ENCODE measurements around the gene UPB1. TPM values are rescaled to one million over a fixed set of nuclear protein-coding genes. Genes with fewer than 3 reads are reported as not detected.
A peak's percentile ranks its signal among the peaks of the same experiment; 100 is the strongest.
"Not testable (repeated sequence)": the region's sequence is repeated elsewhere in the genome, so short reads cannot be mapped to it uniquely, and the experiment has no call there.

Gene UPB1
- total RNA-seq, 1 donor from 2014 or later: 0.21 TPM

GRCh38 chr22:24550902-24551435 lies 55.8 kb downstream of the UPB1 start:
- intact Hi-C loops (cut with micrococcal nuclease): loop anchor here (10.0 kb wide), 1 partner anchor 204 kb away; no protein-coding TSS in a partner anchor
- no peak overlapping the region for H3K4me3 Mint-ChIP-seq
- peaks cover 32% of the 10 kb centered on the region for H3K36me3 Mint-ChIP-seq (ENCODE audit: low read depth)
- no peaks in the 10 kb centered on the region for H3K9me3 Mint-ChIP-seq
- H3K27ac Mint-ChIP-seq: peak overlapping the region; percentile 22
- H3K4me1 Mint-ChIP-seq (ENCODE audit: low read depth): peaks cover 29% of the 10 kb centered on the region
- no peak for DNase-seq (ENCODE audit: low spot score)
- no peaks in the 10 kb centered on the region for H3K27me3 Mint-ChIP-seq (ENCODE audit: insufficient read depth)

- H3K27me3 Mint-ChIP-seq (ENCODE audit: insufficient read depth); DNase-seq (ENCODE audit: low spot score); H3K9me3 Mint-ChIP-seq: not testable (repeated sequence)
- peaks cover 28% of the 10 kb centered on the region for H3K36me3 Mint-ChIP-seq (ENCODE audit: low read depth)
- peak overlapping the region; percentile 98 for H3K4me3 Mint-ChIP-seq
- H3K27ac Mint-ChIP-seq: peak overlapping the region; percentile 12
- intact Hi-C loops (cut with micrococcal nuclease): loop anchor here (10.0 kb wide), 1 partner anchor 202 kb away; no protein-coding TSS in a partner anchor
- peaks cover 42% of the 10 kb centered on the region for H3K4me1 Mint-ChIP-seq (ENCODE audit: low read depth)
Measured at GRCh38 chr22:24552503-24553286, 57.6 kb downstream of the UPB1 start.

GRCh38 chr22:24553597-24554312 lies 58.6 kb downstream of the UPB1 start:
- intact Hi-C loops (cut with micrococcal nuclease): loop anchor here (2.0 to 10.0 kb wide), 5 partner anchors 53 to 837 kb away; partner anchors contain the start of gene MIF
- H3K27me3 Mint-ChIP-seq (ENCODE audit: insufficient read depth): no peaks in the 10 kb centered on the region
- peak overlapping the region; percentile 93 for H3K27ac Mint-ChIP-seq
- peak overlapping the region; percentile 98 for H3K4me3 Mint-ChIP-seq
- H3K36me3 Mint-ChIP-seq (ENCODE audit: low read depth): peaks cover 39% of the 10 kb centered on the region
- peaks cover 53% of the 10 kb centered on the region for H3K4me1 Mint-ChIP-seq (ENCODE audit: low read depth)
- DNase-seq (ENCODE audit: low spot score): no peak
- no peaks in the 10 kb centered on the region for H3K9me3 Mint-ChIP-seq

- peaks cover 60% of the 10 kb centered on the region for H3K4me1 Mint-ChIP-seq (ENCODE audit: low read depth)
- no peaks in the 10 kb centered on the region for H3K27me3 Mint-ChIP-seq (ENCODE audit: insufficient read depth)
- peak within 1 kb of the TSS; percentile 98 for H3K4me3 Mint-ChIP-seq
- intact Hi-C loops (cut with micrococcal nuclease): loop anchor here (1.0 to 10.0 kb wide), 10 partner anchors 29 to 838 kb away; partner anchors contain the start of genes DERL3 and MIF
- no peaks in the 10 kb centered on the region for H3K9me3 Mint-ChIP-seq
- peaks cover 38% of the 10 kb centered on the region for H3K36me3 Mint-ChIP-seq (ENCODE audit: low read depth)
- DNase-seq (ENCODE audit: low spot score): peak; percentile 25
- H3K27ac Mint-ChIP-seq: peak within 1 kb of the TSS; percentile 97
Measured at GRCh38 chr22:24554313-24555164, 59.4 kb downstream of the UPB1 start, which contains the start of gene GUCD1. Gene GUCD1, minus strand, starts transcription at chr22:24555138. Its CDS starts 147 bp downstream, at chr22:24554991.

GRCh38 chr22:24555165-24556039 lies 60.3 kb downstream of the UPB1 start, which contains the start of gene SNRPD3:
Gene SNRPD3, plus strand, starts transcription at chr22:24555999. Its CDS starts 1,676 bp downstream, at chr22:24557675.
- Mint-ChIP-seq H3K9me3 (no peaks in the 10 kb centered on the region), H3K36me3 (ENCODE audit: low read depth) (peaks cover 38% of the 10 kb centered on the region), H3K4me1 (ENCODE audit: low read depth) (peaks cover 64% of the 10 kb centered on the region), H3K4me3 (peak within 1 kb of the TSS; percentile 98), H3K27ac (peak within 1 kb of the TSS; percentile 97), H3K27me3 (ENCODE audit: insufficient read depth) (no peaks in the 10 kb centered on the region)
- DNase-seq (ENCODE audit: low spot score): peak; percentile 97
- intact Hi-C loops (cut with micrococcal nuclease): loop anchor here (1.0 to 10.0 kb wide), 10 partner anchors 30 to 839 kb away; partner anchors contain the start of genes DERL3 and MIF

- Mint-ChIP-seq H3K36me3 (ENCODE audit: low read depth) (peaks cover 35% of the 10 kb centered on the region), H3K27ac (no peak overlapping the region), H3K4me3 (no peak overlapping the region), H3K9me3 (no peaks in the 10 kb centered on the region), H3K4me1 (ENCODE audit: low read depth) (peaks cover 54% of the 10 kb centered on the region), H3K27me3 (ENCODE audit: insufficient read depth) (no peaks in the 10 kb centered on the region)
- no peak for DNase-seq (ENCODE audit: low spot score)
- intact Hi-C loops (cut with micrococcal nuclease): loop anchor here (5.0 to 10.0 kb wide), 2 partner anchors 195 to 503 kb away; no protein-coding TSS in a partner anchor
Measured at GRCh38 chr22:24559471-24559870, 64.3 kb downstream of the UPB1 start.

GRCh38 chr22:24563246-24563645 lies 68.1 kb downstream of the UPB1 start:
- Mint-ChIP-seq H3K27ac (no peak overlapping the region), H3K36me3 (ENCODE audit: low read depth) (peaks cover 29% of the 10 kb centered on the region), H3K27me3 (ENCODE audit: insufficient read depth) (no peaks in the 10 kb centered on the region), H3K9me3 (no peaks in the 10 kb centered on the region), H3K4me1 (ENCODE audit: low read depth) (peaks cover 36% of the 10 kb centered on the region), H3K4me3 (no peak overlapping the region)
- DNase-seq (ENCODE audit: low spot score): no peak
- intact Hi-C loops (cut with micrococcal nuclease): no loop called here

GRCh38 chr22:24564376-24565058 lies 69.4 kb downstream of the UPB1 start:
- intact Hi-C loops (cut with micrococcal nuclease): no loop called here
- no peak for DNase-seq (ENCODE audit: low spot score)
- Mint-ChIP-seq H3K27ac (no peak overlapping the region), H3K36me3 (ENCODE audit: low read depth) (peaks cover 27% of the 10 kb centered on the region), H3K4me3 (no peak overlapping the region), H3K27me3 (ENCODE audit: insufficient read depth) (no peaks in the 10 kb centered on the region), H3K4me1 (ENCODE audit: low read depth) (peaks cover 28% of the 10 kb centered on the region), H3K9me3 (no peaks in the 10 kb centered on the region)

GRCh38 chr22:24565077-24565476 lies 69.9 kb downstream of the UPB1 start:
- Mint-ChIP-seq H3K27me3 (ENCODE audit: insufficient read depth) (no peaks in the 10 kb centered on the region), H3K4me3 (no peak overlapping the region), H3K27ac (no peak overlapping the region), H3K36me3 (ENCODE audit: low read depth) (peaks cover 32% of the 10 kb centered on the region), H3K9me3 (no peaks in the 10 kb centered on the region), H3K4me1 (ENCODE audit: low read depth) (peaks cover 26% of the 10 kb centered on the region)
- intact Hi-C loops (cut with micrococcal nuclease): no loop called here
- no peak for DNase-seq (ENCODE audit: low spot score)

- intact Hi-C loops (cut with micrococcal nuclease): no loop called here
- peaks cover 38% of the 10 kb centered on the region for H3K36me3 Mint-ChIP-seq (ENCODE audit: low read depth)
Measured at GRCh38 chr22:24566899-24567511, 71.9 kb downstream of the UPB1 start.

More at GRCh38 chr22:24566899-24567511, 71.9 kb downstream of the UPB1 start:
- peaks cover 20% of the 10 kb centered on the region for H3K4me1 Mint-ChIP-seq (ENCODE audit: low read depth)
- no peak overlapping the region for H3K27ac Mint-ChIP-seq
- DNase-seq (ENCODE audit: low spot score): no peak
- no peaks in the 10 kb centered on the region for H3K9me3 Mint-ChIP-seq
- H3K27me3 Mint-ChIP-seq (ENCODE audit: insufficient read depth): no peaks in the 10 kb centered on the region
- H3K4me3 Mint-ChIP-seq: no peak overlapping the region
